Muscle of back (tissue), 11 donors: Measurements from ENCODE around the gene PPP2R5D. TPM values are rescaled to one million over a fixed set of nuclear protein-coding genes. Genes with fewer than 3 reads are reported as not detected.
A peak's percentile ranks its signal among the peaks of the same experiment; 100 is the strongest.

ENCODE experiments used
- DNase-seq, 3 donors: peaks; one replicate each; pipeline versions ENCODE4 v3.0.0 to v3.0.0-alpha.2; 2013
- polyA plus RNA-seq, 10 donors: library from polyadenylated mRNA; unstranded; fragments of 120-200 nt; gene quantifications; one replicate each; pipeline ENCODE4 v1.2.1, GENCODE V29; 2013; ENCODE audit not compliant: insufficient read length in 10 of 10

Gene PPP2R5D
- polyA plus RNA-seq, 10 donors = 39.5 to 50.4 (median 44.8) TPM

- DNase-seq = peak; percentile 96 to 98 (median 96)
Measured at GRCh38 chr6:43053545-43054205, 69.3 kb downstream of the PPP2R5D start, which contains the start of gene CUL7. TSS of gene CUL7 (minus strand) at chr6:43053851. CDS start at chr6:43052788, 1,063 bp downstream.

- DNase-seq = peak in 1 of 3 donors; percentile 37
Measured at GRCh38 chr6:43054206-43054943, 70.0 kb downstream of the PPP2R5D start.

- no peak for DNase-seq
Measured at GRCh38 chr6:43055966-43056365, 71.6 kb downstream of the PPP2R5D start.

GRCh38 chr6:43058531-43058930 is 74.2 kb downstream of the PPP2R5D start:
- no peak for DNase-seq

- peak; percentile 99 to 100 (median 99) for DNase-seq
Measured at GRCh38 chr6:43059168-43060033, 75.0 kb downstream of the PPP2R5D start, which contains the start of the genes KLC4 and MRPL2. TSS of gene KLC4 (plus strand) at chr6:43059631. CDS start at chr6:43061336, 1,705 bp downstream. TSS of gene MRPL2 (minus strand) at chr6:43059434. CDS start at chr6:43059381, 53 bp downstream.

- no peak for DNase-seq
Measured at GRCh38 chr6:43060034-43060754, 75.8 kb downstream of the PPP2R5D start.

GRCh38 chr6:43060755-43061633 is 76.6 kb downstream of the PPP2R5D start:
- no peak for DNase-seq

- no peak for DNase-seq
Measured at GRCh38 chr6:43061861-43062260, 77.5 kb downstream of the PPP2R5D start.

Other genes with a start within 250 kb of the PPP2R5D start
- gene TBCC, start 238.5 kb upstream of the PPP2R5D start, polyA plus RNA-seq = 10 to 100 TPM; 11.3 to 18.4 (median 15.0) TPM
- 10 to 100 TPM in 8 of 10 donors, 1 to 10 TPM in 2; 9.0 to 14.8 (median 11.6) TPM for gene BICRAL, start 202.5 kb upstream of the PPP2R5D start, polyA plus RNA-seq
- 10 to 100 TPM; 60.0 to 94.2 (median 75.2) TPM for gene RPL7L1, start 105.0 kb upstream of the PPP2R5D start, polyA plus RNA-seq
- not detected for gene PTCRA, start 68.5 kb upstream of the PPP2R5D start, polyA plus RNA-seq
- 10 to 100 TPM; 21.2 to 43.0 (median 28.6) TPM for gene CNPY3, start 55.1 kb upstream of the PPP2R5D start, polyA plus RNA-seq
- gene GNMT, start 23.8 kb upstream of the PPP2R5D start, polyA plus RNA-seq = under 1 TPM; 0.16 to 0.92 (median 0.44) TPM
- 10 to 100 TPM in 9 of 10 donors, 1 to 10 TPM in 1; 8.4 to 27.6 (median 16.2) TPM for gene PEX6, start 5.4 kb upstream of the PPP2R5D start, polyA plus RNA-seq
- gene MEA1, start 29.4 kb downstream of the PPP2R5D start, polyA plus RNA-seq = 10 to 100 TPM; 38.5 to 63.2 (median 46.0) TPM
- gene KLHDC3, start 29.7 kb downstream of the PPP2R5D start, polyA plus RNA-seq = 100 to 1,000 TPM; 157 to 208 (median 190) TPM
- gene RRP36, start 37.1 kb downstream of the PPP2R5D start, polyA plus RNA-seq = 10 to 100 TPM; 40.7 to 51.6 (median 47.2) TPM
- gene CUL7, start 69.3 kb downstream of the PPP2R5D start, polyA plus RNA-seq = 10 to 100 TPM; 33.5 to 43.4 (median 37.8) TPM
- gene MRPL2, start 74.9 kb downstream of the PPP2R5D start, polyA plus RNA-seq = 10 to 100 TPM; 40.0 to 50.0 (median 41.9) TPM
- 10 to 100 TPM; 18.5 to 34.2 (median 21.2) TPM for gene KLC4, start 75.1 kb downstream of the PPP2R5D start, polyA plus RNA-seq
- gene PTK7, start 91.7 kb downstream of the PPP2R5D start, polyA plus RNA-seq = 100 to 1,000 TPM in 1 of 10 donors, 10 to 100 TPM in 9; 33.3 to 176 (median 57.0) TPM
- 10 to 100 TPM; 33.9 to 64.4 (median 46.8) TPM for gene SRF, start 186.7 kb downstream of the PPP2R5D start, polyA plus RNA-seq
- gene CUL9, start 197.6 kb downstream of the PPP2R5D start, polyA plus RNA-seq = 10 to 100 TPM; 10.3 to 26.8 (median 17.4) TPM
- 10 to 100 TPM; 12.5 to 36.1 (median 17.7) TPM for gene DNPH1, start 244.9 kb downstream of the PPP2R5D start, polyA plus RNA-seq